Measurements from ENCODE around the gene CITED4. TPM values are rescaled to one million over a fixed set of nuclear protein-coding genes. Genes with fewer than 3 reads are reported as not detected.

The CITED4 gene
- total and polyA plus RNA-seq, 2 donors (not counting 3 experiments of a cell fraction or from before 2014, with no cell fraction given) = 3.8 to 11.3 TPM

DNA sequence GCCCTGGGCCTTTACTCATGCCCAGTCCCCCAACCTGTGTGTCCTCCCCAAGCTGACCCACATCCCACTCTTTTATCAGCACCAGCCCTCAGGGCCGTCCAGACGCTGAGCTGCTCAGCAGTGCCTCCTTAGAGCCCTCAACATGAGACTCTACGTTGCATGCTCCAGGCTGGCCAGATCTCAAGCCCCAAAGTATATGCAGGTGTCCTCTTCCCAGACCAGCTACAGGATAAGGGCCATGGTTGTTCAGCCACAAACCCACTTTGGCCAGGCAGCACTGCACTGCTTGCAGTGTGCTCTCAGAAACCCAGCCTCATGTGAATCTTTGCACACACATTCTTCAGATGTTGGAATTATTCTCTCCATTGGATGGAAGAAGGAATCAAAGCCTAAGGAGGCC lies 6.0 kb downstream of the CITED4 start:
- CTCF ChIA-PET = interaction anchor here (0.8 to 23.4 kb wide), 2 partner anchors 82 to 92 kb away, joined by 3 to 898 read pairs; no protein-coding TSS in a partner anchor

DNA sequence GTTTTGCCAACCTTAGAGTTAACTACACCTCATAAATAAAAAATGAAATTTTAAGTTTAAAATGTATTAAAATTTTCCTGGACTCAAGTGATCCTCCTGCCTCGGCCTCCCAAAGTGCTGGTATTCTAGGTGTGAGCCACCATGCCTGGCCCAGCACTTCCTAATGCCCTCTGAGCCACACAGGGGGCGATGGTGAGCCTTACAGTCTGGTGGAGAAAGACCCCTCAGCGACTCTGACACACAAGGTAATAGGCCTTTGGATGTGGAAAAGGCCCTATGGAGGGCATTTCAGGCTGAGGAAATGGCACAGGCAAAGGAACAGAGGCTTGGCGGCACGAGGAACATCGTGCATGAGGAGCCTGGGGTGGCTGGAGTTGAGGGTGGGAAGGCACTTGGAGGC lies 6.7 kb downstream of the CITED4 start:
- POLR2A ChIA-PET = no interaction called here
- DNase-seq (ENCODE audit: low read depth, low spot score) = no peak
- Histone ChIP-seq H3K9me1 (replicated peaks; ENCODE audit: control insufficient read depth, extremely low read depth, insufficient read depth, low read length) (no peaks in the 10 kb centered on the region), H2AFZ (ENCODE audit: low read depth, low read length) (no peak overlapping the region), H4K20me1 (replicated peaks; ENCODE audit: control insufficient read depth, extremely low read depth, insufficient read depth, low read length) (no peaks in the 10 kb centered on the region), H3K4me2 (ENCODE audit: insufficient read depth, low read length) (no peak overlapping the region), H3K27me3 (ENCODE audit: control insufficient read depth in 2 of 2, insufficient read depth in 2 of 2, low read length in 2 of 2) (no peaks in the 10 kb centered on the region), H3K36me3 (ENCODE audit: control insufficient read depth in 2 of 2, extremely low read depth in 1 of 2, insufficient read depth in 2 of 2, low read length in 2 of 2) (no peaks in the 10 kb centered on the region), H3K9me3 (replicated peaks; ENCODE audit: control insufficient read depth, insufficient read depth, low read length) (no peaks in the 10 kb centered on the region), H3K4me1 (ENCODE audit: control insufficient read depth, extremely low read depth, insufficient read depth, low read length) (no peaks in the 10 kb centered on the region), H3K27ac (ENCODE audit: insufficient read depth, low read depth, low read length) (no peak overlapping the region), H3K9ac (replicated peaks; ENCODE audit: extremely low read depth, insufficient read depth, low read length) (no peak overlapping the region), H3K4me3 (replicated peaks in 1 of 3; ENCODE audit: insufficient read depth in 1 of 3, low read depth in 1 of 3, low read length in 3 of 3) (no peak overlapping the region), H3K79me2 (ENCODE audit: control insufficient read depth, insufficient read depth, low read length) (no peaks in the 10 kb centered on the region)
- BruUV-seq (replicated peaks) = no TSS peak
- intact Hi-C loops (cut with micrococcal nuclease) (no loop called here), dilution Hi-C loops (cut with MboI; ENCODE audit: extremely low pct_ligation_motif_present, low sequenced_read_pairs) (no loop called here)
- no peak for TF ChIP-seq MYC (IDR thresholded peaks at IDR 0.05; ENCODE audit: low read depth, low read length)
- TF ChIP-seq, protein P1, sequence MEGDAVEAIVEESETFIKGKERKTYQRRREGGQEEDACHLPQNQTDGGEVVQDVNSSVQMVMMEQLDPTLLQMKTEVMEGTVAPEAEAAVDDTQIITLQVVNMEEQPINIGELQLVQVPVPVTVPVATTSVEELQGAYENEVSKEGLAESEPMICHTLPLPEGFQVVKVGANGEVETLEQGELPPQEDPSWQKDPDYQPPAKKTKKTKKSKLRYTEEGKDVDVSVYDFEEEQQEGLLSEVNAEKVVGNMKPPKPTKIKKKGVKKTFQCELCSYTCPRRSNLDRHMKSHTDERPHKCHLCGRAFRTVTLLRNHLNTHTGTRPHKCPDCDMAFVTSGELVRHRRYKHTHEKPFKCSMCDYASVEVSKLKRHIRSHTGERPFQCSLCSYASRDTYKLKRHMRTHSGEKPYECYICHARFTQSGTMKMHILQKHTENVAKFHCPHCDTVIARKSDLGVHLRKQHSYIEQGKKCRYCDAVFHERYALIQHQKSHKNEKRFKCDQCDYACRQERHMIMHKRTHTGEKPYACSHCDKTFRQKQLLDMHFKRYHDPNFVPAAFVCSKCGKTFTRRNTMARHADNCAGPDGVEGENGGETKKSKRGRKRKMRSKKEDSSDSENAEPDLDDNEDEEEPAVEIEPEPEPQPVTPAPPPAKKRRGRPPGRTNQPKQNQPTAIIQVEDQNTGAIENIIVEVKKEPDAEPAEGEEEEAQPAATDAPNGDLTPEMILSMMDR (IDR thresholded peaks at IDR 0.05; ENCODE audit: extremely low read depth in 1 of 2, insufficient read depth in 1 of 2, low read depth in 1 of 2, low read length in 2 of 2) = peak; percentile 23 to 37
- CTCF ChIA-PET = interaction anchor here (0.6 to 23.4 kb wide), 3 partner anchors 81 to 225 kb away, joined by 3 to 898 read pairs (median 3); no protein-coding TSS in a partner anchor
- peak; percentile 46 for FAIRE-seq

More for the DNA sequence above, 6.0 kb downstream of the CITED4 start:
- TF ChIP-seq GATA2 (IDR thresholded peaks at IDR 0.05; ENCODE audit: insufficient read depth, insufficient read length, low read depth, low read length) (no peak), POLR2AphosphoS5 (IDR thresholded peaks at IDR 0.05; ENCODE audit: insufficient read depth, low read depth, low read length) (no peak), POLR2A (IDR thresholded peaks at IDR 0.05; ENCODE audit: low read depth, low read length) (no peak), JUN (IDR thresholded peaks at IDR 0.05; ENCODE audit: borderline replicate concordance, insufficient read depth, insufficient read length, low read depth) (no peak), MYC (IDR thresholded peaks at IDR 0.05; ENCODE audit: low read depth, low read length) (no peak)
- TF ChIP-seq, protein P1 (IDR thresholded peaks at IDR 0.05; ENCODE audit: extremely low read depth in 1 of 2, insufficient read depth in 1 of 2, low read depth in 1 of 2, low read length in 2 of 2) = no peak
- H3K79me2 ChIP-seq (ENCODE audit: control insufficient read depth, insufficient read depth, low read length) = no peaks in the 10 kb centered on the region
- dilution Hi-C loops (cut with MboI; ENCODE audit: extremely low pct_ligation_motif_present, low sequenced_read_pairs) = no loop called here
- no peak overlapping the region for H2AFZ ChIP-seq (ENCODE audit: low read depth, low read length)
- FAIRE-seq (no peak), DNase-seq (ENCODE audit: low read depth, low spot score) (no peak)
- H3K27ac ChIP-seq (ENCODE audit: insufficient read depth, low read depth, low read length) = no peak overlapping the region
- intact Hi-C loops (cut with micrococcal nuclease) = no loop called here
- no peaks in the 10 kb centered on the region for H3K9me1 ChIP-seq (replicated peaks; ENCODE audit: control insufficient read depth, extremely low read depth, insufficient read depth, low read length)
- H3K27me3 ChIP-seq (ENCODE audit: control insufficient read depth in 2 of 2, insufficient read depth in 2 of 2, low read length in 2 of 2) = no peaks in the 10 kb centered on the region
- POLR2A ChIA-PET = no interaction called here
- no peaks in the 10 kb centered on the region for H4K20me1 ChIP-seq (replicated peaks; ENCODE audit: control insufficient read depth, extremely low read depth, insufficient read depth, low read length)
- no TSS peak for BruUV-seq (replicated peaks)
- H3K9me3 ChIP-seq (replicated peaks; ENCODE audit: control insufficient read depth, insufficient read depth, low read length) = no peaks in the 10 kb centered on the region
- H3K9ac ChIP-seq (replicated peaks; ENCODE audit: extremely low read depth, insufficient read depth, low read length) = no peak overlapping the region
- H3K4me2 ChIP-seq (ENCODE audit: insufficient read depth, low read length) = no peak overlapping the region
- H3K4me3 ChIP-seq (replicated peaks in 1 of 3; ENCODE audit: insufficient read depth in 1 of 3, low read depth in 1 of 3, low read length in 3 of 3) = no peak overlapping the region
- H3K36me3 ChIP-seq (ENCODE audit: control insufficient read depth in 2 of 2, extremely low read depth in 1 of 2, insufficient read depth in 2 of 2, low read length in 2 of 2) = no peaks in the 10 kb centered on the region
- peaks cover 4% of the 10 kb centered on the region for H3K4me1 ChIP-seq (ENCODE audit: control insufficient read depth, extremely low read depth, insufficient read depth, low read length)
